ENCODE results near the gene ERC2.

GRCh38 chr3:55709411-55710012, 758.8 kb downstream of the ERC2 start:
- TF ChIP-seq ZFP30 (CRISPR knock-in tag; IDR thresholded peaks at IDR 0.05) (no peak), GLIS3 (CRISPR knock-in tag; IDR thresholded peaks at IDR 0.05) (no peak)

All from SK-N-SH treated with all-trans-retinoic acid at 6 μM for 48 hours (cell line).